Hematopoietic multipotent progenitor cell treated with erythropoietin and hydrocortisone succinate and interleukin-3 and kit ligand, for 15 days (in vitro differentiated cells): ENCODE results near the gene IFITM1.
"Not testable (repeated sequence)": the region's sequence is repeated elsewhere in the genome, so short reads cannot be mapped to it uniquely, and the experiment has no call there.

Source experiments
- DNase-seq: peaks from one replicate; pipeline ENCODE4 v3.0.0-alpha.2; 2015; ENCODE audit warnings: low spot score

The IFITM1 gene

GRCh38 chr11:344836-345578, 31.2 kb downstream of the IFITM1 start:
- DNase-seq: peak; percentile 18

GRCh38 chr11:346529-346928, 32.7 kb downstream of the IFITM1 start:
- no peak for DNase-seq

DNA sequence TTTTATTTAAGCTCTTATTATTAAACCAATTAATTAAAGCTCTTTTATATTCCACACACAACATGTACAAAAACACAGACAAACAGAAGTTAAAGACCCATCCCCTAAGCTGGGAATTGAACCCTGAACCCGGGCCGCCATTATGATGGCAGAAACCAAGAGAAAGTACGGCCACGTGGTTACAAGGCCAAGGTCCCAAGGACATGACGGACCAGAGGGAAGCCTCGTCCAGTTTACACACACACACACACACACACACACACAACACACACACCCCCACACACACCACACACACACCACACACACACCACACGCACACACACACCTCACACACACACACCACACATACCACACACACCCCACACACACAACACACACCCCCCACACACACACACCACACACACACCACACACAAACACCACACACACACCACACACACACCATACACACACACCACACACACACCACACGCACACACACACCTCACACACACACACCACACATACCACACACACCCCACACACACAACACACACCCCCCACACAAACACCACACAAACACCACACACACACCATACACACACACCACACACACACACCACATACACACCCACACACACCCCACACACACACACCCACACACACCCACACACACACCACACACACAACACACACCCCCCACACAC, 35.6 kb downstream of the IFITM1 start:
- not testable (repeated sequence) for DNase-seq

DNA sequence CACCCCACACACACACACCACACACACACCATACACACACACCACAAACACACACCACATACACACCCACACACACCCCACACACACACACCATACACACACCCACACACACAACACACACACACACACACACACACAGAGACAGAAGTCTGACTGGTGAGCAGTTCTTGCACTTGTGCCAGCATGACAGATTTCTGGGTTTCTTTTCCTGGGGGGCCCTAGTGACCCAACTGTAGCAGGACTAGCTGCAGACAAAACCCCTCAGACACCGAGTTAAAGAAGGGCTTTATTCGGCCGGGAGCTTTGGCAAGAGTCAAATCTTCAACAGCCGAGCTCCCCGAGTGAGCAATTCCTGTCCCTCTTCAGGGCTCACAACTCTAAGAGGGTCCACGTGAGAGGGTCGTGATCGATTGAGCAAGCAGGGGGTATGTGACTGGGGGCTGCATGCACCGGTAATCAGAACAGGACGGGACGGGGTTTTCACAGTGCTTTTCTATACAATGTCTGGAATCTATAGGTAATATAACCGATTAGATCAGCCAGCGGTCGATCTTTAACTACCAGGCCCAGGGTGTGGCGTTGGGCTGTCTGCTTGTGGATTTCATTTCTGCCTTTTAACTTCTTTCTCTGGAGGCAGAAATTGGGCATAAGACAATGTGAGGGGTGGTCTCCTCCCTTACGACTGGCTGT, 36.3 kb downstream of the IFITM1 start:
- not testable (repeated sequence) for DNase-seq

GRCh38 chr11:350723-351255, 36.9 kb downstream of the IFITM1 start:
- peak; percentile 14 for DNase-seq

GRCh38 chr11:351411-351810, 37.6 kb downstream of the IFITM1 start:
- no peak for DNase-seq

GRCh38 chr11:352456-353031, 38.7 kb downstream of the IFITM1 start:
- no peak for DNase-seq

DNA sequence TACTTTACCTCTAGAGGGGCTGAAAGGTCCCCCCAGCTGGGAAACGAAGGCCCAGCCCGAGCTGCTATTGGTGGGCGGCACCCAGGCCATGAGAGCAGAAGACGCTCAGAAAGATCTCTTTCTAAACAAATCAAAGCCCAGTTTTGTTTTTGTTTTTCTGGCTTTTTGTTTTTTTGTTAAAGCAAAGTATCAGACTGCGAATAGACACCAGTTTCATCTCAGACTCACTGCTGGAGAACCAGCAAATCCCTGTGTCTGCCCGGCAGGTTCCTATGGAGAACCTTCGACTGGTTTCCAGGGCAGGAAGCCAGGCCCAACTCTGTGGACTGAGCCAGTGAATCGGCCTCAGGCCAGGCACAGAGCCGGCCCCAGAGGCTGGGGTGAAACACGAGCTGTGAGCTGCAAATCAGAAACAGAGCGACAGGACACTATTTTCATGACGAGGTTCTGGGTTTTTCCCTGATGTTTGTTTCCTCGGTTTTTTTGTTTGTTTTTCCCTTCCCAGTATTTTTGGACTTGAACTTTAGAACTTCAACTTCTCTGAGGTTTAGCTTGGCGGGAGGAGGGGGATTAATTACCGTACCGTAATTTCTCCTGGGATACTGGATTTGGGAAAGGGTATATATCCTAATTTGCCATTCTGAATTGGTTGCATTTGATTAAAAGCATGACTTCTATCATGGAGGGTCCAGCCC, 39.5 kb downstream of the IFITM1 start:
- DNase-seq: no peak

- no peak for DNase-seq
Measured at GRCh38 chr11:355581-356458, 42.0 kb downstream of the IFITM1 start.

- DNase-seq: no peak
Measured at GRCh38 chr11:356610-357009, 42.8 kb downstream of the IFITM1 start.

- no peak for DNase-seq
Measured at GRCh38 chr11:357582-357981, 43.7 kb downstream of the IFITM1 start.

GRCh38 chr11:358129-358800, 44.4 kb downstream of the IFITM1 start:
- DNase-seq: no peak

GRCh38 chr11:359181-359714, 45.4 kb downstream of the IFITM1 start:
- DNase-seq: no peak

DNA sequence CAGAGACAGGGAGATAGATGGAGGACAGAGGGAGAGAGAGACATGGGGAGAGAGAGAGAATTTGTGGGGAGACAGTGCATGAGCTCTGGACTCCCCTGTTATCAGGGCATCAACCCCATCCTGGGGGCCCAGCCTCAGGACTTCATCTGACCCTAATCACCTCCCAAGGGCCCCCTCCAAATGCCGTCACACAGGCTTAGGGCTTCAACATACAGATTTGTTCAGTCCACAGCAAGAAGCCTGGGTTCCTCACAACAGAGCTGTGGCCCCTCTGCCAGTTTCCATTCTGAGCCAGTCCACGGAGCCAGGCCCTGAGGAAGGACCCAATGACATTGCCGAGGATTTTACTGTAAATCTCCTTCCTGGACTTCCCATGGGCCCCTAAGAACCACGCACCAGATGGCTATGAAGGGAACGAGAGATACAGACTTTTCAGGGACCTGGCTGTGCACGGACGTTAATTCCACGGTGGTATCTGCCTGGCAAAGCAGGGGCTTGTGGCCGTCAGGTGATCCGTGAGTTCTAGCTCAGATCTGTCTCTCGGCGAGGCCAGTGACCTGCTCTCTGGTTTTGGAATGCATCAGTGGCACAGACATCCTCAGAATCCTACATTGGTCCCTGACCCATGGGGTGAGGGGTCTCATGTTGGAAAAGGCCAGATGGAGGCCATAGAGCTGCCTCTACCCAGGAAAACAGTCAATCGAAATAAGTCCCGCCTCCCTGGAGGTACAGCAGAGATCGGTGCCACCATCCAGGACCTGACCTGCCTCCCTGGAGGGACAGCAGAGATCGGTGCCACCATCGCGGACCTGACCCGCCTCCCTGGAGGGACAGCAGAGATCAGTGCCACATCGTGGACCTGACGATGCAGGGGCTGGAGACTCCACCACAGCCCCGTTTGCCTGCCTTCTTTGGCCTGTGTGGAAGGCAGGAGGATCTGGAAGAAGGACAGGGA, 46.8 kb downstream of the IFITM1 start:
- DNase-seq: no peak

- DNase-seq: no peak
Measured at GRCh38 chr11:362642-363442, 49.0 kb downstream of the IFITM1 start.

- DNase-seq: not testable (repeated sequence)
Measured at GRCh38 chr11:363443-363805, 49.6 kb downstream of the IFITM1 start.

DNA sequence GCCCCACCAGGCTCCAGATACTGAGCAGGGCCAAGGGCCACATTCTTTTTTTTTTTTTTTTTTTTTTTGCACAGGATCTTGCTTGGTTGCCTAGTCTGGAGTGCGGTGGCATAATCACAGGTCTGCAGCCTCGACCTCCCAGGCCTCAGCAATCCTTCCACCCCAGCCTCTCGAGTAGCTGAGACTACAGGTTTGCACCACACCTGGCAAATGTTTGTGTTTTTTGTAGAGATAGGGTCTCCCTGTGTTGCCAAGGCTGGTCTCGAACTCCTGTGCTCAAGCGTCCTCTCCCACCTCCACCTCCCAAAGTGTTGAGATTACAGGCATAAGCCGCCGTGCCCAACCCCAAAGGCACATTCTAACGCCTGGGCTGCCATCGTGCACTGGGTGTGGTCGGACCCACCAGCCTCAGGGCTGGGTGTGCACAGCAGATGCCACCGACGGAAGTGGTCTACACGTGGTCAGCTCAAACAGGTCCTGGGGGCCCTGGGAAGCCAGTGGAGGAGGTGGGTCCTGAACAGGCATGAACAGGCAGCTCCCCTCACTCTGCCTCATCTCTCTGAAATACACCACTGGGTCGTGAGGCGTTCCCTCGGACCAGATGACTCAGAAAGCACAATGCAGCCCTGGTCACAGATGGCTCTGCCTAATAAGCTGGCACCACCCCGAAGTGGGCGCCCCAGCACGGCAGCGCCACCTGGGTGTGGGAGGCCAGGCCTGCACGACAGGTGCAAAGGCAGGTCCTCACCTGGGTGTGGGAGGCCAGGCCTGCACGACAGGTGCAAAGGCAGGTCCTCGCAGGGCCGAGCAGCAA, 50.3 kb downstream of the IFITM1 start:
- peak; percentile 36 for DNase-seq
